ENCODE data around the gene TOMM6.

TOMM6 gene

GRCh38 chr6:41747256-41748101 is 40.0 kb upstream of the TOMM6 start, which contains the start of gene PGC:
Gene PGC (minus strand): TSS chr6:41747397. CDS start chr6:41747334, 63 bp downstream.
- Histone ChIP-seq H3K9ac (ENCODE audit: insufficient read length) (no peak within 1 kb of the TSS), H3K36me3 (ENCODE audit: insufficient read depth, low read length) (no peaks in the 10 kb centered on the region), H3K9me3 (ENCODE audit: low read depth, low read length) (no peaks in the 10 kb centered on the region), H3K27ac (no peak within 1 kb of the TSS), H3K4me3 (no peak within 1 kb of the TSS)
- no peak for TF ChIP-seq POLR2AphosphoS5 (IDR thresholded peaks at IDR 0.05; ENCODE audit: borderline replicate concordance, low read depth, low read length)
- no peak for TF ChIP-seq FOXP2 (optimal IDR thresholded peaks at IDR 0.05; ENCODE audit: control extremely low read depth, extremely low read length, insufficient read depth)
- no peak for TF ChIP-seq EZH2 (IDR thresholded peaks at IDR 0.05)
- no peak for DNase-seq (ENCODE audit: low read depth, low spot score)

- H3K4me3 ChIP-seq = no peak overlapping the region
Measured at GRCh38 chr6:41748102-41748477, 39.4 kb upstream of the TOMM6 start.

GRCh38 chr6:41748542-41748941 is 39.0 kb upstream of the TOMM6 start:
- Histone ChIP-seq H3K9ac (ENCODE audit: insufficient read length) (no peak overlapping the region), H3K9me3 (ENCODE audit: low read depth, low read length) (no peaks in the 10 kb centered on the region), H3K27ac (no peak overlapping the region), H3K4me3 (no peak overlapping the region), H3K36me3 (ENCODE audit: insufficient read depth, low read length) (no peaks in the 10 kb centered on the region)
- no peak for DNase-seq (ENCODE audit: low read depth, low spot score)
- TF ChIP-seq EZH2 (IDR thresholded peaks at IDR 0.05) (no peak), POLR2AphosphoS5 (IDR thresholded peaks at IDR 0.05; ENCODE audit: borderline replicate concordance, low read depth, low read length) (no peak), FOXP2 (optimal IDR thresholded peaks at IDR 0.05; ENCODE audit: control extremely low read depth, extremely low read length, insufficient read depth) (no peak)

More at GRCh38 chr6:41748102-41748477, 39.4 kb upstream of the TOMM6 start:
- no peak overlapping the region for H3K9ac ChIP-seq (ENCODE audit: insufficient read length)
- no peaks in the 10 kb centered on the region for H3K9me3 ChIP-seq (ENCODE audit: low read depth, low read length)
- DNase-seq (ENCODE audit: low read depth, low spot score) = no peak
- no peak for TF ChIP-seq EZH2 (IDR thresholded peaks at IDR 0.05)
- TF ChIP-seq POLR2AphosphoS5 (IDR thresholded peaks at IDR 0.05; ENCODE audit: borderline replicate concordance, low read depth, low read length) = no peak
- TF ChIP-seq FOXP2 (optimal IDR thresholded peaks at IDR 0.05; ENCODE audit: control extremely low read depth, extremely low read length, insufficient read depth) = no peak
- no peaks in the 10 kb centered on the region for H3K36me3 ChIP-seq (ENCODE audit: insufficient read depth, low read length)
- no peak overlapping the region for H3K27ac ChIP-seq

GRCh38 chr6:41750374-41750773 is 37.1 kb upstream of the TOMM6 start:
- Histone ChIP-seq H3K4me3 (no peak overlapping the region), H3K9ac (ENCODE audit: insufficient read length) (no peak overlapping the region), H3K9me3 (ENCODE audit: low read depth, low read length) (no peaks in the 10 kb centered on the region), H3K27ac (no peak overlapping the region), H3K36me3 (ENCODE audit: insufficient read depth, low read length) (no peaks in the 10 kb centered on the region)
- TF ChIP-seq EZH2 (IDR thresholded peaks at IDR 0.05) (no peak), POLR2AphosphoS5 (IDR thresholded peaks at IDR 0.05; ENCODE audit: borderline replicate concordance, low read depth, low read length) (no peak), FOXP2 (optimal IDR thresholded peaks at IDR 0.05; ENCODE audit: control extremely low read depth, extremely low read length, insufficient read depth) (no peak)
- no peak for DNase-seq (ENCODE audit: low read depth, low spot score)

GRCh38 chr6:41755895-41756294 is 31.6 kb upstream of the TOMM6 start:
- DNase-seq (ENCODE audit: low read depth, low spot score) = no peak
- no peak overlapping the region for H3K4me3 ChIP-seq
- no peaks in the 10 kb centered on the region for H3K9me3 ChIP-seq (ENCODE audit: low read depth, low read length)
- no peak overlapping the region for H3K9ac ChIP-seq (ENCODE audit: insufficient read length)
- TF ChIP-seq POLR2AphosphoS5 (IDR thresholded peaks at IDR 0.05; ENCODE audit: borderline replicate concordance, low read depth, low read length) (no peak), EZH2 (IDR thresholded peaks at IDR 0.05) (no peak), FOXP2 (optimal IDR thresholded peaks at IDR 0.05; ENCODE audit: control extremely low read depth, extremely low read length, insufficient read depth) (no peak)
- H3K27ac ChIP-seq = no peak overlapping the region
- no peaks in the 10 kb centered on the region for H3K36me3 ChIP-seq (ENCODE audit: insufficient read depth, low read length)

GRCh38 chr6:41756354-41756753 is 31.1 kb upstream of the TOMM6 start:
- H3K27ac ChIP-seq = no peak overlapping the region
- no peak for DNase-seq (ENCODE audit: low read depth, low spot score)
- H3K36me3 ChIP-seq (ENCODE audit: insufficient read depth, low read length) = no peaks in the 10 kb centered on the region
- no peak overlapping the region for H3K4me3 ChIP-seq
- no peak for TF ChIP-seq POLR2AphosphoS5 (IDR thresholded peaks at IDR 0.05; ENCODE audit: borderline replicate concordance, low read depth, low read length)
- no peak for TF ChIP-seq EZH2 (IDR thresholded peaks at IDR 0.05)
- no peak for TF ChIP-seq FOXP2 (optimal IDR thresholded peaks at IDR 0.05; ENCODE audit: control extremely low read depth, extremely low read length, insufficient read depth)
- H3K9me3 ChIP-seq (ENCODE audit: low read depth, low read length) = no peaks in the 10 kb centered on the region
- H3K9ac ChIP-seq (ENCODE audit: insufficient read length) = no peak overlapping the region

GRCh38 chr6:41757271-41757670 is 30.2 kb upstream of the TOMM6 start:
- Histone ChIP-seq H3K9ac (ENCODE audit: insufficient read length) (no peak overlapping the region), H3K27ac (no peak overlapping the region), H3K36me3 (ENCODE audit: insufficient read depth, low read length) (no peaks in the 10 kb centered on the region), H3K4me3 (no peak overlapping the region), H3K9me3 (ENCODE audit: low read depth, low read length) (no peaks in the 10 kb centered on the region)
- TF ChIP-seq POLR2AphosphoS5 (IDR thresholded peaks at IDR 0.05; ENCODE audit: borderline replicate concordance, low read depth, low read length) (no peak), FOXP2 (optimal IDR thresholded peaks at IDR 0.05; ENCODE audit: control extremely low read depth, extremely low read length, insufficient read depth) (no peak), EZH2 (IDR thresholded peaks at IDR 0.05) (no peak)
- no peak for DNase-seq (ENCODE audit: low read depth, low spot score)

- Histone ChIP-seq H3K27ac (no peak overlapping the region), H3K9ac (ENCODE audit: insufficient read length) (no peak overlapping the region), H3K9me3 (ENCODE audit: low read depth, low read length) (no peaks in the 10 kb centered on the region), H3K4me3 (no peak overlapping the region), H3K36me3 (ENCODE audit: insufficient read depth, low read length) (no peaks in the 10 kb centered on the region)
- DNase-seq (ENCODE audit: low read depth, low spot score) = no peak
- no peak for TF ChIP-seq POLR2AphosphoS5 (IDR thresholded peaks at IDR 0.05; ENCODE audit: borderline replicate concordance, low read depth, low read length)
- TF ChIP-seq FOXP2 (optimal IDR thresholded peaks at IDR 0.05; ENCODE audit: control extremely low read depth, extremely low read length, insufficient read depth) = no peak
- no peak for TF ChIP-seq EZH2 (IDR thresholded peaks at IDR 0.05)
Measured at GRCh38 chr6:41757931-41758640, 29.4 kb upstream of the TOMM6 start.

All from SK-N-MC (cell line).